GM11168 (cell line): Measurements from ENCODE around the gene PRDM12.

Experiments
- in situ Hi-C: fragments of 300-500 bp; cut with MboI; formaldehyde crosslinking; loops from one replicate; pipeline ENCODE4 v1.12.0; 2022; ENCODE audit warnings: low sequenced_read_pairs; ENCODE audit not compliant: unreplicated experiment

Gene PRDM12

GRCh38 chr9:130635721-130636647 is 28.4 kb upstream of the PRDM12 start:
- in situ Hi-C loops = no loop called here

- in situ Hi-C loops = no loop called here
Measured at GRCh38 chr9:130636648-130637020, 27.8 kb upstream of the PRDM12 start.

- in situ Hi-C loops = no loop called here
Measured at GRCh38 chr9:130638284-130639123, 25.9 kb upstream of the PRDM12 start.

GRCh38 chr9:130639124-130639765 is 25.1 kb upstream of the PRDM12 start:
- in situ Hi-C loops = no loop called here

GRCh38 chr9:130639866-130640555 is 24.4 kb upstream of the PRDM12 start:
- in situ Hi-C loops = no loop called here

GRCh38 chr9:130640681-130641080 is 23.7 kb upstream of the PRDM12 start:
- in situ Hi-C loops = no loop called here

GRCh38 chr9:130642926-130643325 is 21.5 kb upstream of the PRDM12 start:
- in situ Hi-C loops = no loop called here

GRCh38 chr9:130651221-130651620 is 13.2 kb upstream of the PRDM12 start:
- in situ Hi-C loops = no loop called here

GRCh38 chr9:130651752-130652151 is 12.6 kb upstream of the PRDM12 start:
- in situ Hi-C loops = no loop called here

GRCh38 chr9:130654879-130655278 is 9.5 kb upstream of the PRDM12 start:
- in situ Hi-C loops = no loop called here

GRCh38 chr9:130658893-130659698 is 5.3 kb upstream of the PRDM12 start:
- in situ Hi-C loops = no loop called here

- in situ Hi-C loops = no loop called here
Measured at GRCh38 chr9:130659699-130660248, 4.6 kb upstream of the PRDM12 start.

- in situ Hi-C loops = no loop called here
Measured at GRCh38 chr9:130660326-130660682, 4.1 kb upstream of the PRDM12 start.

GRCh38 chr9:130660683-130661450 is 3.5 kb upstream of the PRDM12 start:
- in situ Hi-C loops = no loop called here

GRCh38 chr9:130661451-130662098 is 2.8 kb upstream of the PRDM12 start:
- in situ Hi-C loops = no loop called here

- in situ Hi-C loops = no loop called here
Measured at GRCh38 chr9:130662099-130662969, 2.1 kb upstream of the PRDM12 start.

- in situ Hi-C loops = no loop called here
Measured at GRCh38 chr9:130662970-130663257, 1.5 kb upstream of the PRDM12 start.
